Raji (cell line): ENCODE data around the gene SORL1-AS1.

Source experiments
- POLR2A ChIP-seq: IDR thresholded peaks from 2 replicates; pipeline ENCODE4 v1.6.1; 2011; ENCODE audit warnings: low read depth, low read length, control low read depth; ENCODE audit not compliant: insufficient read depth

SORL1-AS1 gene

DNA sequence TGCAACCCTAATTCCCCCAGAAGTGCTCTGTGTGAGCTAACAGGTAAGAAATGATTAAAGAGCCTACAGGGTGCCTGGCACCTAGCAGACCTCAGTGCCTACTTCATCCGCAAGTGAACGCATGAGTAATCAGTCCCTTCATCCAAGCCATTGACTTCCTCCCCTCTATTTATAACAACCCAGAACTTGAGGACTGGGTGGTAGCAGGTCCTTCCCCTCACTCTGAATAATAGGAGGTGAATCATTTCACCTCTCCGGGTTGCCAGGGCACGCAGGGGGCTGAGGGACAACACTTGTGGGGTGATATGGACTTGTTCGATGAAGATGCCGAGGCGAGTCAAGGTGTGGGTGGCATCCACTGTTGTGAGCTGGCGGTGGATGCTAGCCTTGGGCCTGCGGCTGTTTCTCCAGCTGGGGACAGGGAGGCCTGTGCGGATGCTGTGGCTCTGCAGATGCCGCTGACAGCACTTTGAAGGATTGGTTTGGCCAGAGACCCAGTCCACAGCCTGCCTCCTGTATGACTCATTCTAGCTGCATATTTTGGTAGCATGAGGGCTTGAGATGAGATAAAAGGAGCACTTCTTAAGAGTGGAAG is 11.7 kb upstream of the SORL1-AS1 start:
- TF ChIP-seq POLR2A = no peak

- no peak for TF ChIP-seq POLR2A
These were observed 11.0 kb upstream of the SORL1-AS1 start for GRCh38 chr11:121463689-121464335.

GRCh38 chr11:121461843-121462242 is 9.1 kb upstream of the SORL1-AS1 start:
- TF ChIP-seq POLR2A = no peak

- TF ChIP-seq POLR2A = no peak
These were observed 8.3 kb upstream of the SORL1-AS1 start for GRCh38 chr11:121460941-121461514.

- TF ChIP-seq POLR2A = no peak
These were observed 6.7 kb upstream of the SORL1-AS1 start for GRCh38 chr11:121459413-121460017.

DNA sequence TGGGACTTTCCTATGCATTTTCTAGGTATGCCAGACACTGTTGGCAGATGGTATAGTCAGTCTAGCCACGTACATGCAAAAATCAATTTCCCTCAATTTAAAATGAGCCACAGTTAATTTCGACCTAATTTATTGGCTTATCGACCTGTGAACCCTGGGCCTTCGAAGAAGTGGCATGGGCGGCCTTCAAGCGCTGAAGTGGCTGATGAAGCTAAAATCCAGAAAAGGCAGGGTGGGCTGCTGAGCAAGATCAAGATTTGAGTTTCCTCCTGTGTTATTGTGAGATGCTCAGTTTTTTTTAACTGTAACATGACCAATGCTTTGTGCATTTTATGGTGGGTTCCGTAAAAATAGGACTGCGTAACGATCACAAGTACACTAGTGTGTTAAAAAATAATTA is 5.8 kb upstream of the SORL1-AS1 start:
- TF ChIP-seq POLR2A = no peak

- no peak for TF ChIP-seq POLR2A
These were observed 4.2 kb upstream of the SORL1-AS1 start for GRCh38 chr11:121456816-121457431.

GRCh38 chr11:121456151-121456550 is 3.4 kb upstream of the SORL1-AS1 start:
- no peak for TF ChIP-seq POLR2A

DNA sequence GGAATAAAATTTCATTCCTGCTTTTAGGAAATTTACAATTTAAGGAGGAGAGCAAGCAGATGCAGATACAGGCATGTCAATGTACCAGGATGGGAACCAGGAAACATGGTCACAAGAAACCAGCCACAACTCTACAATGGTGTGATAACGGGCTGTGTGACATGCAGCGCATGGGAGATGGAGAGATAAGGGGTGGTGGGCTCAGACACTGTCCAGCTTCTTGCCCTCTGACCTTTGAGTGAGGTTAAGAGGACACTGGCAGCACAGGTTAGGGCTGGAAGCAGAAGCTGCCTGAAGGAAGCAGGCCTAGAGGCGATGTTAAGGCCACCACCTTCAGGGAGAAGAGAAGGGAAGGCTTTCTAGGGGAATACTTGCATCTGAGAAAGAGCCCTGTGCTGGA is 2.3 kb upstream of the SORL1-AS1 start:
- no peak for TF ChIP-seq POLR2A

DNA sequence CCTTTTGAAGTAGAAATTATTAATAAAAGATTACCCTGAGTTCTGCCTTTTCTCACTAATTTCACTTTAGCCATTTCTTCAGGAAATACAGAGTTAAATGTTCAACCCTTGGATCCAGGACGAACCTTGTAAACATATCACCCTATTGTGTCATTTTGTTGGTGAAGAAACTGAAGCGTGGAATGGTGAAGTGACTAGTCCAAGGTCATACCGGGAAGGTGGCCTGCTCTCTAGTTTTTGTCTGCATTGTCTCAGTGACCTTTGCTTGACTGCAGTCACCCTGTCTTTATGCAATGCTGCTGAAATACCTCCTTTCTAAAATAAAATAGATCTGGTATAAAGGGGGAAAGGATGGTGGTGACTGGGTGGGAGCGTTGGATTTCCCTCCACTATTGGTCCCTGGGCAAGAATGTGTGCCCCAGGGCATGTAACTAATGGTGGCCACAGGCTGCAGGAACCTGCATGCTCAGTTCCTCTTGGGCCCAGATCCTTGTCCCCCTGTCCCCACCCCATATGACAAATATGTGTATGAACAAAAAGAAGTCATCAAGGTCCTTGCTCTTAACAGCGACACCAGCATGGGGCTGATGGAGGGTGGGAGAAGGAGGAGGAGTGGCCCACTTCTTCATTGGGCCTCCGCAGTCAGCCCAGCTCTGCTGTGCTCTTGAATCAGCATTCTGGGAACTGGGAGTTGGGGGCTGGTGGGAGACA is 977 bp upstream of the SORL1-AS1 start:
- TF ChIP-seq POLR2A = no peak

DNA sequence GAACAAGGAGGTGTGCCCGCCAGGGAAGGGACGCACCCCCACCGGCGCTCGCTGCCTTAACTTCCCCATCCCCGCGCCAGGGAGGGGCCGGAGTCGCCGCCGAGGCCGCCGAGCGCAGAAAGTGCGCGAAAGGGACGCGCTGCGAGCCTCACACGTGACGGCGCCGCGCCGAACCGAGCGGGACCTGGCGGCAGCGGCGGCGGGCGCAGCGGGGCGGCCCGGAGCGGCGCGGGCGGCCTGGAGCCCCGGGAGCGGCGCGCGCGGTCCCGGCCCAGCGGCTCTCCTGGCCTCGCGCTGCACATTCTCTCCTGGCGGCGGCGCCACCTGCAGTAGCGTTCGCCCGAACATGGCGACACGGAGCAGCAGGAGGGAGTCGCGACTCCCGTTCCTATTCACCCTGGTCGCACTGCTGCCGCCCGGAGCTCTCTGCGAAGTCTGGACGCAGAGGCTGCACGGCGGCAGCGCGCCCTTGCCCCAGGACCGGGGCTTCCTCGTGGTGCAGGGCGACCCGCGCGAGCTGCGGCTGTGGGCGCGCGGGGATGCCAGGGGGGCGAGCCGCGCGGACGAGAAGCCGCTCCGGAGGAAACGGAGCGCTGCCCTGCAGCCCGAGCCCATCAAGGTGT is 670 bp downstream of the SORL1-AS1 start, which contains the start of gene SORL1:
Gene SORL1, plus strand, starts transcription at position 329 of the 623 bp plus-strand sequence. Its CDS starts 18 bp downstream, at position 347.
- TF ChIP-seq POLR2A = peak; percentile 76

- TF ChIP-seq POLR2A = 0 out of 2 replicates have a peak, but pooled peaks have one; percentile 15
These were observed 1.4 kb downstream of the SORL1-AS1 start for GRCh38 chr11:121451178-121451985.

- no peak for TF ChIP-seq POLR2A
These were observed 2.4 kb downstream of the SORL1-AS1 start for GRCh38 chr11:121450401-121450800.

- TF ChIP-seq POLR2A = no peak
These were observed 3.1 kb downstream of the SORL1-AS1 start for GRCh38 chr11:121449626-121450025.
